Skin of body (tissue), 3 donors: ENCODE data around the gene EYA2. TPM values are rescaled to one million over a fixed set of nuclear protein-coding genes. Genes with fewer than 3 reads are reported as not detected.

Experiments used
- DNase-seq: peaks from one replicate; lab custom pipeline; 2025; lab: John Stamatoyannopoulos, UW
- small RNA-seq: library from RNA; depleted of rRNA; stranded (forward); fragments of <200 nt; gene quantifications from one replicate; pipeline ENCODE3, GENCODE V24; 2014; ENCODE audit warnings: low replicate concordance
- total RNA-seq: library from RNA; depleted of rRNA; stranded (reverse); fragments of >200 nt; gene quantifications from one replicate; pipeline ENCODE4 v1.2.3, GENCODE V29; 2014

The EYA2 gene
- total RNA-seq, 1 donor from 2014 or later, result 0.59 TPM

DNA sequence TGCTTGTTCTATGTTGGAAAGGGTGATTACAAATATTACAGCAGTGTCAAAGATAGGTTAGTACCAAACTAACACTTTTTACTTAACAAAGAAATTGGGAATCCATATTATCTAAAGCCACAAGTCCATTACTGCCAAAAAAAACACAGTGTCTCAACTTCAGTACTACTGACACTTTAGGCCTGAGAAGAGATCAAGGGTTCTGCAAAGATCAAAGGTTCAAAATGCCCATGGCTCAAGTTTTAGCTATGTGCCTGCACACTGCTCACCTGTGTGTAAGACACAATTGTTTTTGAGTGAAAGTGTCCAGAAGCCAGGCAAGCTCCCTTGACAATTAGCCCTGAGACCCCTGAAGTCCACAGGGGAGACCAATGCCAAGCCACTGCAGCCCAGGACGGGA is 329.3 kb downstream of the EYA2 start:
- no peak for DNase-seq

- no peak for DNase-seq
Observed at GRCh38 chr20:47224300-47224791, 329.7 kb downstream of the EYA2 start.

DNA sequence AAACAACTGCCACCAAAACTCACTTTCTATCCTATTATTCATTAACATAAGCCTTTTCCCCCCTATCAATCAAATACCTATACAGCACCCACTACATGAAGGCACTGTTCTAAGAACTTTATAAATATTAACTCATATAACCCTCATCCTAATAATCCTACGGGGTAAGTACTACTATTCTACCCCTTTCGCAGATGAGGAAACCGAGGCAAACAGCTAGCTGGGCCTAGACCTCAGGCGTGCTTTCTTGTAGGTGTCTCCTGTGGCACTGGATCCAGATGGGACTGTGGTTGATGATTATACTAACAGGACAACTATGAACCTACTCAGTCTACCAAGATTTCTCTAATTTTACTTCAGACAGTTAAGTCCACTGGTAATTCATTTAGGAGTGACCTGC is 330.2 kb downstream of the EYA2 start:
- no peak for DNase-seq

GRCh38 chr20:47225458-47225857 is 330.8 kb downstream of the EYA2 start:
- DNase-seq, result no peak

- DNase-seq, result no peak
Observed at GRCh38 chr20:47227119-47227518, 332.5 kb downstream of the EYA2 start.

DNA sequence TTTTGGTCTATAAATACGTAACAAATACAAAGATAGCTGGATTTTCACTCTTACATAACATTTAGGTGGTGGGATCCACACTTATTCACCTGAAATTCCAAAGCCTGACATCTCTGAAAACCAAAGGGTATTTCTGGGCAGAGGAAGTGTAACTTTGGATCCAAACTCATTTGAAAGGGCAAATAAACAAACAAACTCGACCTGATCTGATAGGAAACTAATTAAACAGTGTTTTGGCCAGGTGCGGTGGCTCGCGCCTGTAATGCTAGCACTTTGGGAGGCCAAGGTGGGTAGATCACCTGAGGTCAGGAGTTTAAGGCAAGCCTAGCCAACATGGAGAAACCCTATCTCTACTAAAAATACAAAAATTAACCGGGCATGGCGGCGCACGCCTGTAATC is 332.9 kb downstream of the EYA2 start:
- DNase-seq, result no peak

DNA sequence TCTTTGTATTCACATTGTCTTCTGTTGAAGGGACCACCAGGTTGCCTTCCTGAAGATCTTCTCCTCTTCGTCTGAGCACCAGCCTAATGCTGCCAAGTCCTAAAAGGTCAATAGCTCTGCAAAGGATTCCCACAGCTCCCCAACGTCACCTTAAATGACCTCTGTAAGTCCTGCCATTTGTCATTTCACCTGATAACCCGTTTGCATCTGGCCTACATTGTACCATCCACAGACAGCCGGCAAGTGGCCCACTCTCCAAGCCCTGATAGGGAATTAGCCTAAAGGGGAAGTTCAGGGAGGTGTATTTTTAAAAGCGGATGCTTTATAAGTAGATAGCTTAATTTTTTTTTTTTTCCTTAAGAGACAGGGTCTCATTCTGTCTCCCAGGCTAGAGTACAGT is 334.0 kb downstream of the EYA2 start:
- no peak for DNase-seq

- DNase-seq, result no peak
Observed at GRCh38 chr20:47230811-47231256, 336.2 kb downstream of the EYA2 start.

GRCh38 chr20:47231382-47232039 is 336.9 kb downstream of the EYA2 start:
- DNase-seq, result no peak

DNA sequence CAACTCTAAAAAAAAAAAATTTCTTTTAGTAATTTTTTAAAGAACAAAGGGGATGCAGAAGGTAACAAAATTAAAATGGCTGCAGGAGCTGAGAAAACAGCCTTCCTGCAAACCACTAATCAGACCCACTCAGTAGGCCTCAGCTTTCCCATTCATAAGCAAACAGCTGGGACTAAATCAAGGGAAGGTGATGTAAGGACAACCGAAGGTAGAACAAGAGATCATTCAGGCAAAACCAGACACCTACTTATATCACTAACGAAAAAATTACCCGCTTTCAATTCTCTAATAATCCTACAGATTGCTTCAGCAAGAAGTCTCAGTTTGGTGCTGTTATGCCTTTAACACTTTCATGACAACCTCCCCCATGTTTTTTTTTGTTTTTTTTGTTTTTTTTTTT is 337.9 kb downstream of the EYA2 start:
- no peak for DNase-seq

- DNase-seq, result no peak
Observed at GRCh38 chr20:47233333-47234188, 338.9 kb downstream of the EYA2 start.

DNA sequence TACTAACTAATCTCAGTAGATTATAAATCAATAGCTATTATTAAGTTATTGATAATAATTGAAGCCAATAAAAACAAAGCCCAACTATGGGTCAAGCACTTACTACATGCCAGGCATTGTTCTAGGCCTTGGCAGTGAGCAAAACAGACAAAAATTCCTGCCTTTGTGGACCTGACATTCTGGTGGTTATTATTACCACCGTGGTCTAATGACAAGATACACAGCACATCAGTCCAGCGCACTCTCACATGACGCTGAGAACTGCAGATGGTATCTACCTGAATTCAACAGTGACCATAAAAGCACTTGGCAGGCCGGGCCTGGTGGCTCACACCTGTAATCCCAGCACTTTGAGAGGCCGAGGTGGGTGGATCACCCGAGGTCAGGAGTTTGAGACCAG is 340.5 kb downstream of the EYA2 start:
- DNase-seq, result no peak

GRCh38 chr20:47235853-47236638 is 341.4 kb downstream of the EYA2 start:
- no peak for DNase-seq

- DNase-seq, result no peak
Observed at GRCh38 chr20:47236639-47236900, 341.9 kb downstream of the EYA2 start.

- no peak for DNase-seq
Observed at GRCh38 chr20:47237715-47238114, 343.1 kb downstream of the EYA2 start.

Small RNA genes lying within 50 kb of the gene (small RNA-seq; reads per million reads assigned to genes)
- not detected for gene MIR3616

Other genes with a start within 250 kb of the EYA2 start
- gene SLC13A3, start 243.4 kb upstream of the EYA2 start, total RNA-seq, result 1.8 TPM
- gene TP53RK, start 205.4 kb upstream of the EYA2 start, total RNA-seq, result 17.5 TPM
- gene SLC2A10, start 185.2 kb upstream of the EYA2 start, total RNA-seq, result 16.0 TPM